ENCODE measurements around the gene AARS2. TPM values are rescaled to one million over a fixed set of nuclear protein-coding genes. Genes with fewer than 3 reads are reported as not detected.

Gene AARS2
- total and polyA plus RNA-seq, 7 donors = 1.4 to 9.7 (median 6.7) TPM

Other genes starting within 250 kb of the AARS2 start
- 10 to 100 TPM; 32.4 to 55.8 (median 45.3) TPM for gene MRPL14, start 185.9 kb downstream of the AARS2 start, total RNA-seq
- gene MRPL14, start 185.9 kb downstream of the AARS2 start, polyA plus RNA-seq = 100 to 1,000 TPM in 2 of 3 donors, 10 to 100 TPM in 1; 85.6 to 150 (median 109) TPM
- gene TMEM63B, start 185.8 kb downstream of the AARS2 start, total RNA-seq = 10 to 100 TPM; 10.0 to 21.3 (median 16.3) TPM
- 10 to 100 TPM in 2 of 3 donors, 1 to 10 TPM in 1; 9.0 to 48.5 (median 14.6) TPM for gene TMEM63B, start 185.8 kb downstream of the AARS2 start, polyA plus RNA-seq
- gene CAPN11, start 154.5 kb downstream of the AARS2 start, total RNA-seq = under 1 TPM in 1 of 4 donors, not detected in 3; 0.82 TPM
- 1 to 10 TPM in 1 of 3 donors, under 1 TPM in 2; 0.41 to 1.6 (median 0.60) TPM for gene CAPN11, start 154.5 kb downstream of the AARS2 start, polyA plus RNA-seq
- not detected for gene MYMX, start 96.4 kb downstream of the AARS2 start, total RNA-seq
- under 1 TPM in 1 of 3 donors, not detected in 2; 0.28 TPM for gene MYMX, start 96.4 kb downstream of the AARS2 start, polyA plus RNA-seq
- gene SLC29A1, start 89.8 kb downstream of the AARS2 start, total RNA-seq = 100 to 1,000 TPM; 147 to 195 (median 180) TPM
- 10 to 100 TPM in 2 of 3 donors, 1 to 10 TPM in 1; 4.2 to 24.8 (median 10.8) TPM for gene SLC29A1, start 89.8 kb downstream of the AARS2 start, polyA plus RNA-seq
- 100 to 1,000 TPM; 442 to 569 (median 518) TPM for gene HSP90AB1, start 66.2 kb downstream of the AARS2 start, total RNA-seq
- 100 to 1,000 TPM; 182 to 484 (median 320) TPM for gene HSP90AB1, start 66.2 kb downstream of the AARS2 start, polyA plus RNA-seq
- 10 to 100 TPM; 25.3 to 28.8 (median 27.2) TPM for gene SLC35B2, start 55.8 kb downstream of the AARS2 start, total RNA-seq
- gene SLC35B2, start 55.8 kb downstream of the AARS2 start, polyA plus RNA-seq = 10 to 100 TPM in 1 of 3 donors, 1 to 10 TPM in 2; 7.2 to 36.9 (median 7.9) TPM
- 10 to 100 TPM in 1 of 4 donors, 1 to 10 TPM in 3; 4.7 to 13.6 (median 8.4) TPM for gene NFKBIE, start 47.8 kb downstream of the AARS2 start, total RNA-seq
- 10 to 100 TPM in 2 of 3 donors, 1 to 10 TPM in 1; 8.4 to 16.2 (median 13.4) TPM for gene NFKBIE, start 47.8 kb downstream of the AARS2 start, polyA plus RNA-seq
- gene TMEM151B, start 42.9 kb downstream of the AARS2 start, total RNA-seq = 1 to 10 TPM in 1 of 4 donors, under 1 TPM in 3; 0.16 to 1.1 (median 0.68) TPM
- under 1 TPM in 1 of 3 donors, not detected in 2; 0.63 TPM for gene TMEM151B, start 42.9 kb downstream of the AARS2 start, polyA plus RNA-seq
- not detected for gene SPATS1, start 29.3 kb upstream of the AARS2 start, total RNA-seq
- not detected for gene SPATS1, start 29.3 kb upstream of the AARS2 start, polyA plus RNA-seq
- gene CDC5L, start 74.4 kb upstream of the AARS2 start, total RNA-seq = 10 to 100 TPM; 18.0 to 24.6 (median 21.3) TPM
- 1 to 10 TPM; 6.6 to 9.5 (median 7.4) TPM for gene CDC5L, start 74.4 kb upstream of the AARS2 start, polyA plus RNA-seq